Measurements from ENCODE around the gene EDIL3. TPM values are rescaled to one million over a fixed set of nuclear protein-coding genes. Genes with fewer than 3 reads are reported as not detected.

EDIL3 gene
- total RNA-seq, 4 donors from 2014 or later: 2.8 to 20.6 (median 10.2) TPM

DNA sequence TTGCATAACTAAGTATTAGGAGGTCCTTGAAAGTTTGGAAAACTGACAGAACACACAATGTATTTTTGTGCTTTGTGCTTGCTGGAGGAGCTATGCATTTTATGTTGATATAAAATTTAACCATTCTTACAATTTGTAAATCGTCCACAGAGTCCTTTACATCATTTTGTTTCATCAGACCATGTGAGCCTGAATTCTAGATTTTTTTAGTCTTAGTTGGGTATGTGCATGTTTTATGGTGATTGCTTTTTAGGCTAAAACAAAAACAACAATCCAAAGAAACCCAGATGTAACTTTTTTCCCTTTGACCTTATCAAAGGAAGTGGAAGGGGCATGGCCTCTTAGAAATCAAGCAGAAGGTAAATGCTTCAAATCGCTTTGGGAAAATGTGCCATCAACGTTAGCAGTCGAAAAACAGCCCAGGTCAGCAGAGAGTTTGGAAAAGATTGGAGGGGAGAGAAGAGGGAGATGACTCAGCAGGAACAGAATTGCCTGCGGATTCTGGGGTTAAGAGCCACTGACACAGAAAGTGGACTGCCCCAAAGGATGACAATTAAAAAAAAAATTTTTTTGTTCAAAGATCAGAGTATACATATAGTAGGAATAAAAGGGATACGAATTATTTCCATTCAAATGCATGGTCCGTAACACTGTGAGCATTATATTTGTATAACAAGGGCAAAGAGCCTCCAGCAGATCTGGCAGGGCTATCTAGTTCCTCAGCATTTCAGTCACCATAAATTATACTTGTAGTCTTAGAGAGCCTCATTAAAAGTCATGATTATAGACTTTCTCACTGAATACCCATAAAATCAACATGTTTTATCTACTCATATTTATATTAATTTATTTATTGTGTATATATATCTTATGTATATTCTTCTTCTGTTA lies 410.5 kb downstream of the EDIL3 start:
- no peak for DNase-seq
- Histone ChIP-seq H3K27ac (no peak overlapping the region), H3K36me3 (no peaks in the 10 kb centered on the region), H3K4me3 (no peak overlapping the region), H3K27me3 (no peaks in the 10 kb centered on the region), H3K4me1 (peaks cover 0 to 6% (median 0%) of the 10 kb centered on the region in 3 donors), H3K9me3 (no peaks in the 10 kb centered on the region)
- intact Hi-C loops (cut with DNase I): no loop called here
- TF ChIP-seq, protein P1, sequence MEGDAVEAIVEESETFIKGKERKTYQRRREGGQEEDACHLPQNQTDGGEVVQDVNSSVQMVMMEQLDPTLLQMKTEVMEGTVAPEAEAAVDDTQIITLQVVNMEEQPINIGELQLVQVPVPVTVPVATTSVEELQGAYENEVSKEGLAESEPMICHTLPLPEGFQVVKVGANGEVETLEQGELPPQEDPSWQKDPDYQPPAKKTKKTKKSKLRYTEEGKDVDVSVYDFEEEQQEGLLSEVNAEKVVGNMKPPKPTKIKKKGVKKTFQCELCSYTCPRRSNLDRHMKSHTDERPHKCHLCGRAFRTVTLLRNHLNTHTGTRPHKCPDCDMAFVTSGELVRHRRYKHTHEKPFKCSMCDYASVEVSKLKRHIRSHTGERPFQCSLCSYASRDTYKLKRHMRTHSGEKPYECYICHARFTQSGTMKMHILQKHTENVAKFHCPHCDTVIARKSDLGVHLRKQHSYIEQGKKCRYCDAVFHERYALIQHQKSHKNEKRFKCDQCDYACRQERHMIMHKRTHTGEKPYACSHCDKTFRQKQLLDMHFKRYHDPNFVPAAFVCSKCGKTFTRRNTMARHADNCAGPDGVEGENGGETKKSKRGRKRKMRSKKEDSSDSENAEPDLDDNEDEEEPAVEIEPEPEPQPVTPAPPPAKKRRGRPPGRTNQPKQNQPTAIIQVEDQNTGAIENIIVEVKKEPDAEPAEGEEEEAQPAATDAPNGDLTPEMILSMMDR (IDR thresholded peaks at IDR 0.05): no peak
- no peak for TF ChIP-seq POLR2A (IDR thresholded peaks at IDR 0.05)
- WGBS, 2 donors: 38 to 54% methylated on average over 7 of the region's 7 CpGs

DNA sequence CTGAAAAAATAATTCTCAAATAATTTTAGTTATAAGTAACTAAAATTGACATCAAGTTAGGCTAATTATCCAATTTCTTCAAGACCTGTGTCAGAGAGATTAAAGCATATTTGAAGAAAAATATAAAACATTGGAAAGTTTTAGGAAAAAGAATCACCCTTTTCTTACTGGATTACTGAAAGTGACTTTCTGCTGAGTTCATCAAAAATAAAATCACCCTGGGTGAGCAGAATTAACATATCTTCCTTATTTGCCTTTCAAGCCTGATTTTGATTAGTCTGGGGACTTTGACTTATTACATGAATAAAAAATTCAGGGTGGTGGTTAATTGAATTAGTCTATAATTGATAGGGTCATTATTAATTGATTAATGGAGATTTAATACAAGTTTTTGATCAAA lies 411.8 kb downstream of the EDIL3 start:
- Histone ChIP-seq H3K4me3 (no peak overlapping the region), H3K4me1 (peaks cover 0 to 6% (median 0%) of the 10 kb centered on the region in 3 donors), H3K27me3 (no peaks in the 10 kb centered on the region), H3K36me3 (no peaks in the 10 kb centered on the region), H3K9me3 (no peaks in the 10 kb centered on the region), H3K27ac (no peak overlapping the region)
- no peak for DNase-seq
- no peak for TF ChIP-seq POLR2A (IDR thresholded peaks at IDR 0.05)
- TF ChIP-seq, protein P1 (IDR thresholded peaks at IDR 0.05): no peak
- intact Hi-C loops (cut with DNase I): no loop called here

DNA sequence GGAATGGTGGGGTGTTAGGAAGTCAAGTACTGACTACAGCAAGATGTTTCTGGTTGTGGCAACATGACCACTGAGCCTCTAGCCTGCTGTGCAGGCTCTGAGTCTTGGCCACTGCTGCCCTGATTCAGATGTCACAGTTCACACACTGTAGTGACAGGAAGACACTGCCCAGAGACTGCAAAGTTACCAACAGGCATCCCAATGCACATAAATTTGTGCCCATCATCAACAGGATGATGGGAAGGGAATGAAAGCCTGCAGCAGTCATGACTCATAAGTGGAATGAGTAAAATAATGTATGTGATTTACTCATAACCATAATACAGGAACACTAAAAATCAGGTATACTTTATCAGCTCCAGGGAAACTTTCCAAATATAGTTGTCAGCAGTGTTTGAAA lies 412.4 kb downstream of the EDIL3 start:
- intact Hi-C loops (cut with DNase I): no loop called here

DNA sequence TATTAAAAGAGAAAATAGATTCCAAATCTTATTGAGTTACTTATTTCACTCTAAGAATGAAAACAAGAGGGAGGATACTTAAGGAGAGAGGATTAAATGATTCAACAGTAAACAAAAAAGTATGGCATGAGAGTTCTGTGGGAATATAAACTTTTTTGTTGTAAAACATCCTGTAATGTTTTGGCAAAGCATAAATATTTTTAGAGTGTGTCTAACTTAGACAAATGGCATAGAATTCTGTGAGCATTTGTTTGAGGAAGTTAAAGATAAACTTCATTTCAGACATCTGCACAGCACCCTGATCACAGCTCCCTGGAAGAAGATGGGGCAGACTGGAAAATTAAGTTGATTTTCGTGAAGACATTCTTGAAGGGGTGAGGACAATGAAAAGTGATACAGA lies 417.3 kb downstream of the EDIL3 start:
- WGBS, 2 donors: 46 to 55% methylated on average over 1 of the region's 1 CpG

More for the DNA sequence above, 412.4 kb downstream of the EDIL3 start:
- H3K9me3 ChIP-seq: no peaks in the 10 kb centered on the region
- peaks cover 0 to 6% (median 0%) of the 10 kb centered on the region in 3 donors for H3K4me1 ChIP-seq
- no peak overlapping the region for H3K27ac ChIP-seq
- H3K4me3 ChIP-seq: no peak overlapping the region
- DNase-seq: no peak
- H3K27me3 ChIP-seq: no peaks in the 10 kb centered on the region
- TF ChIP-seq, protein P1 (IDR thresholded peaks at IDR 0.05): no peak
- no peak for TF ChIP-seq POLR2A (IDR thresholded peaks at IDR 0.05)
- H3K36me3 ChIP-seq: no peaks in the 10 kb centered on the region

DNA sequence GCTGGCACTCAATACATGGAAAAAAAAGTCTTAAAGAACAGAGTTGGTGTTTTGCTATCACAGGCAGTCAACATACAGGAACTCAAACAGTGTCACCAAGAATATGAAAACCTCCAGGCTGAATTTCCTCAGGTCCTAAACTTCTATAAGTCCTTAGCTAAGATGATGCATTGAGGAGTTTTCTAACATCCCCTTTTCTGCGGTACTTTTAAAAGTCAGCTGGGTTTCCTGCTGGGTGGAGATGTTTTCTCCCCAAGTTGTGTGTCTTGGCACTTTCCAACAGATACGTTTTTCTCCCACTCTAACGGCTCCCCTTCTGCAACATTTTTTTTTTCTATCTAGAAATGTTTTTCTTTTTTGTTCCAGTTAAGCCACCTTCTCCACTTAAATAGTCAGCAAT lies 419.2 kb downstream of the EDIL3 start:
- H3K4me3 ChIP-seq: no peak overlapping the region
- WGBS, 2 donors: 24 to 26% methylated on average over 3 of the region's 3 CpGs
- intact Hi-C loops (cut with DNase I): no loop called here
- no peaks in the 10 kb centered on the region for H3K4me1 ChIP-seq
- H3K27ac ChIP-seq: no peak overlapping the region
- no peak for DNase-seq
- H3K27me3 ChIP-seq: no peaks in the 10 kb centered on the region
- H3K36me3 ChIP-seq: no peaks in the 10 kb centered on the region
- no peaks in the 10 kb centered on the region for H3K9me3 ChIP-seq
- TF ChIP-seq POLR2A (IDR thresholded peaks at IDR 0.05): no peak
- TF ChIP-seq, protein P1 (IDR thresholded peaks at IDR 0.05): no peak

More for the DNA sequence above, 417.3 kb downstream of the EDIL3 start:
- no peaks in the 10 kb centered on the region for H3K4me1 ChIP-seq
- intact Hi-C loops (cut with DNase I): no loop called here
- no peaks in the 10 kb centered on the region for H3K27me3 ChIP-seq
- H3K4me3 ChIP-seq: no peak overlapping the region
- no peaks in the 10 kb centered on the region for H3K9me3 ChIP-seq
- no peak for DNase-seq
- no peak overlapping the region for H3K27ac ChIP-seq
- H3K36me3 ChIP-seq: no peaks in the 10 kb centered on the region
- TF ChIP-seq, protein P1 (IDR thresholded peaks at IDR 0.05): no peak
- no peak for TF ChIP-seq POLR2A (IDR thresholded peaks at IDR 0.05)

Data from esophagus squamous epithelium (tissue), 5 donors.